Liver (tissue), 9 donors: ENCODE results near the gene GATA6. TPM values are rescaled to one million over a fixed set of nuclear protein-coding genes. Genes with fewer than 3 reads are reported as not detected.

ENCODE experiments used
- DNase-seq: peaks from one replicate; pipeline ENCODE4 v3.0.0-alpha.2; 2017; ENCODE audit warnings: low spot score
- H3K27ac ChIP-seq, 2 donors: one replicate each; pipeline ENCODE4 v1.7.0; 2013; ENCODE audit warnings: inconsistent platforms in 2 of 2, low read length in 2 of 2, control low read depth in 1 of 2, low read depth in 1 of 2, mild to moderate bottlenecking in 1 of 2
- H3K27me3 ChIP-seq, 4 donors: one replicate each; pipeline versions ENCODE4 v1.6.1 to v1.7.0; 2013; ENCODE audit warnings: low read length in 3 of 4, inconsistent platforms in 1 of 4, mild to moderate bottlenecking in 1 of 4, moderate library complexity in 1 of 4; ENCODE audit not compliant: control insufficient read depth in 4 of 4, insufficient read depth in 4 of 4
- H3K36me3 ChIP-seq, 4 donors: one replicate each; pipeline versions ENCODE4 v1.6.1 to v1.7.0; 2013; ENCODE audit warnings: low read length in 3 of 4, mild to moderate bottlenecking in 3 of 4, low read depth in 1 of 4, moderate library complexity in 1 of 4; ENCODE audit not compliant: control insufficient read depth in 4 of 4, insufficient read depth in 3 of 4
- H3K4me1 ChIP-seq, 4 donors: one replicate each; pipeline versions ENCODE4 v1.6.1 to v1.7.0; 2013; ENCODE audit warnings: low read length in 3 of 4, mild to moderate bottlenecking in 3 of 4, moderate library complexity in 1 of 4; ENCODE audit not compliant: control insufficient read depth in 4 of 4, insufficient read depth in 4 of 4
- H3K4me3 ChIP-seq, 3 donors: one replicate each; pipeline versions ENCODE4 v1.6.1 to v1.7.0; 2013; ENCODE audit warnings: low read length in 3 of 3, control low read depth in 1 of 3, low read depth in 1 of 3, mild to moderate bottlenecking in 1 of 3
- H3K9ac ChIP-seq, 2 donors: one replicate each; pipeline ENCODE4 v1.7.0; 2013; ENCODE audit warnings: low read length in 2 of 2, mild to moderate bottlenecking in 2 of 2, moderate library complexity in 2 of 2, control low read depth in 1 of 2, low read depth in 1 of 2
- H3K9me3 ChIP-seq, 4 donors: one replicate each; pipeline versions ENCODE4 v1.6.1 to v1.7.0; 2013; ENCODE audit warnings: low read length in 3 of 4; ENCODE audit not compliant: control insufficient read depth in 4 of 4
- ATF3 ChIP-seq: IDR thresholded peaks from 2 replicates; pipeline ENCODE4 v1.6.1; 2016; ENCODE audit warnings: antibody characterized with exemption
- CTCF ChIP-seq: fragments of 150-350 bp; IDR thresholded peaks from 2 replicates; pipeline ENCODE4 v1.5.1; 2017; ENCODE audit warnings: improper control_type of control experiment, low read depth, low read length; ENCODE audit not compliant: missing input control
- EGR1 ChIP-seq, 2 donors: IDR thresholded peaks; 2 replicates each; pipeline ENCODE4 v1.6.1; 2016 to 2018; ENCODE audit warnings: antibody characterized with exemption in 2 of 2, low read depth in 2 of 2
- FOXA1 ChIP-seq: IDR thresholded peaks from 2 replicates; pipeline ENCODE4 v1.6.1; 2016; ENCODE audit warnings: antibody characterized with exemption
- FOXA2 ChIP-seq: IDR thresholded peaks from 2 replicates; pipeline ENCODE4 v1.6.1; 2016; ENCODE audit warnings: antibody characterized with exemption
- GABPA ChIP-seq, 2 donors: IDR thresholded peaks in 1 of 2; conservative IDR thresholded peaks in 1 of 2; 2 replicates each; pipeline ENCODE4 v1.6.1; 2016; ENCODE audit warnings: antibody characterized with exemption in 2 of 2, mild to moderate bottlenecking in 1 of 2, moderate library complexity in 1 of 2
- HNF4A ChIP-seq, 2 donors: conservative IDR thresholded peaks; 2 replicates each; pipeline ENCODE4 v1.6.1; 2016; ENCODE audit warnings: antibody characterized with exemption in 2 of 2, mild to moderate bottlenecking in 2 of 2
- HNF4G ChIP-seq: IDR thresholded peaks from 2 replicates; pipeline ENCODE4 v1.6.1; 2016; ENCODE audit warnings: antibody characterized with exemption
- JUND ChIP-seq, 2 donors: IDR thresholded peaks; 2 replicates each; pipeline ENCODE4 v1.6.1; 2016; ENCODE audit warnings: antibody characterized with exemption in 2 of 2
- NR2F2 ChIP-seq: IDR thresholded peaks from 2 replicates; pipeline ENCODE4 v1.6.1; 2016; ENCODE audit warnings: antibody characterized with exemption
- RAD21 ChIP-seq, 2 donors: IDR thresholded peaks; 2 replicates each; pipeline ENCODE4 v1.6.1; 2016; ENCODE audit warnings: antibody characterized with exemption in 2 of 2, mild to moderate bottlenecking in 2 of 2
- RXRA ChIP-seq, 2 donors: IDR thresholded peaks; 2 replicates each; pipeline ENCODE4 v1.6.1; 2017 to 2018; ENCODE audit warnings: antibody characterized with exemption in 2 of 2, mild to moderate bottlenecking in 1 of 2
- SP1 ChIP-seq: IDR thresholded peaks from 2 replicates; pipeline ENCODE4 v1.6.1; 2018; ENCODE audit warnings: antibody characterized with exemption, mild to moderate bottlenecking
- TAF1 ChIP-seq: conservative IDR thresholded peaks from 2 replicates; pipeline ENCODE4 v1.6.1; 2016; ENCODE audit warnings: antibody characterized with exemption, mild to moderate bottlenecking
- YY1 ChIP-seq: IDR thresholded peaks from 2 replicates; pipeline ENCODE4 v1.6.1; 2016; ENCODE audit warnings: antibody characterized with exemption, mild to moderate bottlenecking
- ZBTB33 ChIP-seq: IDR thresholded peaks from 2 replicates; pipeline ENCODE4 v1.6.1; 2016; ENCODE audit warnings: antibody characterized with exemption
- WGBS: extraction: QIAGEN DNeasy Blood & Tissue Kit; methylation state at CpG from one replicate; pipeline ENCODE4 v1.1.7; 2013; 5-methylcytosine and 5-hydroxymethylcytosine counted together
- polyA plus RNA-seq, 2 donors: library from polyadenylated mRNA; stranded (reverse) in 1 of 2; unstranded in 1 of 2; fragments of 200-250 nt in 1 of 2; fragments of >200 nt in 1 of 2; fragmentation: Nextera tagmentation in 1 of 2; extraction: Ambion mirVana in 1 of 2; gene quantifications; one replicate each; pipeline versions ENCODE4 v1.2.1 to v1.2.3, GENCODE V29; 2013 to 2015
- total RNA-seq, 2 donors: library from RNA; depleted of rRNA; stranded (reverse); fragments of >200 nt; gene quantifications; one replicate each; pipeline ENCODE4 v1.2.3, GENCODE V29; 2014
- donor health status: healthy.
- donor health status: healthy.
- donor health status: healthy.
- donor health status: healthy.
- donor health status: healthy.

Gene GATA6
- total and polyA plus RNA-seq, 4 donors: 1.8 to 6.6 (median 4.9) TPM

- TF ChIP-seq HNF4G (no peak), ATF3 (no peak), HNF4A (conservative IDR thresholded peaks at IDR 0.05) (no peak), EGR1 (IDR thresholded peaks at IDR 0.05; ENCODE audit: low read depth in 2 of 2) (no peak)
- peaks cover 5 to 12% (median 10%) of the 10 kb centered on the region in 4 donors for H3K36me3 ChIP-seq
- H3K9ac ChIP-seq: no peak overlapping the region
- no peak for DNase-seq
- H3K9me3 ChIP-seq: no peaks in the 10 kb centered on the region
- H3K27ac ChIP-seq: peak overlapping the region; percentile 7 to 14
- H3K4me3 ChIP-seq: no peak overlapping the region
- 84% methylated on average over 1 of the region's 1 CpG for WGBS
- no peaks in the 10 kb centered on the region for H3K27me3 ChIP-seq
- H3K4me1 ChIP-seq: peaks cover 0 to 6% (median 1%) of the 10 kb centered on the region in 4 donors
Measured at GRCh38 chr18:22179631-22180030, 10.2 kb downstream of the GATA6 start.

- Histone ChIP-seq H3K4me3 (no peak overlapping the region), H3K4me1 (no peaks in the 10 kb centered on the region), H3K27me3 (no peaks in the 10 kb centered on the region), H3K27ac (no peak overlapping the region), H3K9ac (no peak overlapping the region), H3K36me3 (peaks cover 11 to 22% (median 15%) of the 10 kb centered on the region in 4 donors), H3K9me3 (no peaks in the 10 kb centered on the region)
- 74% methylated on average over 6 of the region's 6 CpGs for WGBS
- no peak for TF ChIP-seq RXRA (IDR thresholded peaks at IDR 0.05)
- no peak for TF ChIP-seq NR2F2
- no peak for DNase-seq
Measured at GRCh38 chr18:22180722-22181121, 11.3 kb downstream of the GATA6 start.

- Histone ChIP-seq H3K4me3 (no peak overlapping the region), H3K27ac (no peak overlapping the region), H3K36me3 (peaks cover 5 to 25% (median 15%) of the 10 kb centered on the region in 4 donors), H3K9ac (no peak overlapping the region), H3K4me1 (no peaks in the 10 kb centered on the region), H3K9me3 (no peaks in the 10 kb centered on the region), H3K27me3 (no peaks in the 10 kb centered on the region)
- no peak for DNase-seq
- no peak for TF ChIP-seq ZBTB33
- TF ChIP-seq EGR1 (IDR thresholded peaks at IDR 0.05; ENCODE audit: low read depth in 2 of 2): no peak
- TF ChIP-seq SP1: no peak
- no peak for TF ChIP-seq FOXA1
- TF ChIP-seq TAF1: no peak
- TF ChIP-seq JUND (IDR thresholded peaks at IDR 0.05): no peak
- TF ChIP-seq HNF4G: no peak
- no peak for TF ChIP-seq FOXA2
- no peak for TF ChIP-seq GABPA (IDR thresholded peaks at IDR 0.05 in 1 of 2, conservative IDR thresholded peaks at IDR 0.05 in 1 of 2)
- TF ChIP-seq HNF4A (conservative IDR thresholded peaks at IDR 0.05): no peak
- TF ChIP-seq YY1: no peak
- no peak for TF ChIP-seq ATF3
- TF ChIP-seq RAD21 (IDR thresholded peaks at IDR 0.05): no peak
- TF ChIP-seq NR2F2: no peak
- no peak for TF ChIP-seq CTCF
- WGBS: 81% methylated on average over 4 of the region's 4 CpGs
Measured at GRCh38 chr18:22182884-22183697, 13.7 kb downstream of the GATA6 start.
